Lung (tissue), 12 donors: ENCODE data around the gene TFDP2. TPM values are rescaled to one million over a fixed set of nuclear protein-coding genes. Genes with fewer than 3 reads are reported as not detected.

Source experiments
- ATAC-seq: fragments of 200-7000 bp; cut with Tn5 transposase; one replicate; pipeline ENCODE4 v1.9.1; 2020; ENCODE audit warnings: moderate number of reproducible peaks; ENCODE audit not compliant: insufficient read depth, low FRiP score
- DNase-seq, 3 donors: peaks; one replicate each; pipeline ENCODE4 v3.0.0-alpha.2; 2013 to 2017
- H3K27ac ChIP-seq, 2 donors: one replicate each; pipeline ENCODE4 v1.5.1; 2013; ENCODE audit warnings: mild to moderate bottlenecking in 2 of 2, moderate library complexity in 2 of 2, control low read depth in 1 of 2, inconsistent platforms in 1 of 2, low read depth in 1 of 2, low read length in 1 of 2
- H3K27me3 ChIP-seq, 3 donors: one replicate each; pipeline ENCODE4 v1.5.1; 2013; ENCODE audit warnings: low read length in 2 of 3; ENCODE audit not compliant: control insufficient read depth in 3 of 3, insufficient read depth in 3 of 3
- H3K36me3 ChIP-seq, 4 donors: one replicate each; pipeline ENCODE4 v1.5.1; 2013; ENCODE audit warnings: low read length in 4 of 4, mild to moderate bottlenecking in 1 of 4, moderate library complexity in 1 of 4; ENCODE audit not compliant: control insufficient read depth in 4 of 4, insufficient read depth in 4 of 4
- H3K4me1 ChIP-seq, 5 donors: one replicate each; pipeline ENCODE4 v1.5.1; 2013; ENCODE audit warnings: low read length in 5 of 5, mild to moderate bottlenecking in 2 of 5, moderate library complexity in 1 of 5; ENCODE audit not compliant: control insufficient read depth in 5 of 5, insufficient read depth in 5 of 5
- H3K4me3 ChIP-seq: one replicate; pipeline ENCODE4 v1.5.1; 2013; ENCODE audit warnings: mild to moderate bottlenecking, control low read depth, moderate library complexity
- H3K9ac ChIP-seq, 2 donors: one replicate each; pipeline ENCODE4 v1.5.1; 2013; ENCODE audit warnings: low read length in 2 of 2, control low read depth in 1 of 2; ENCODE audit not compliant: insufficient read depth in 1 of 2
- H3K9me3 ChIP-seq, 4 donors: one replicate each; pipeline ENCODE4 v1.5.1; 2013; ENCODE audit warnings: low read length in 3 of 4, mild to moderate bottlenecking in 1 of 4, moderate library complexity in 1 of 4; ENCODE audit not compliant: control insufficient read depth in 4 of 4, insufficient read depth in 3 of 4
- WGBS, 2 donors: extraction: QIAGEN DNeasy Blood & Tissue Kit; methylation state at CpG; one replicate each; pipeline ENCODE4 v1.1.7; 2013; 5-methylcytosine and 5-hydroxymethylcytosine counted together
- polyA plus RNA-seq, 2 donors: library from polyadenylated mRNA; stranded (reverse); fragments of 200-250 nt; gene quantifications; one replicate each; pipeline ENCODE4 v1.2.1, GENCODE V29; 2013
- total RNA-seq, 2 donors: library from RNA; depleted of rRNA in 1 of 2; stranded (reverse); fragments of >200 nt in 1 of 2; gene quantifications; one replicate each; pipeline ENCODE4 v1.2.1, GENCODE V29; 2014 to 2021
- TF ChIP-seq, protein P1 (sequence below): IDR thresholded peaks from 2 replicates; pipeline ENCODE4 v1.5.1; 2012; ENCODE audit warnings: mild to moderate bottlenecking; ENCODE audit errors: control extremely low read depth, extremely low read depth
- donor health status: control.
- donor health status: control.
- donor health status: Bipolar disorder and iron deficiency.
- donor health status: healthy.
- donor health status: DM: yes; HTN: yes; CAD: no.

TFDP2 gene
- total and polyA plus RNA-seq, 4 donors = 8.4 to 94.0 (median 17.0) TPM

DNA sequence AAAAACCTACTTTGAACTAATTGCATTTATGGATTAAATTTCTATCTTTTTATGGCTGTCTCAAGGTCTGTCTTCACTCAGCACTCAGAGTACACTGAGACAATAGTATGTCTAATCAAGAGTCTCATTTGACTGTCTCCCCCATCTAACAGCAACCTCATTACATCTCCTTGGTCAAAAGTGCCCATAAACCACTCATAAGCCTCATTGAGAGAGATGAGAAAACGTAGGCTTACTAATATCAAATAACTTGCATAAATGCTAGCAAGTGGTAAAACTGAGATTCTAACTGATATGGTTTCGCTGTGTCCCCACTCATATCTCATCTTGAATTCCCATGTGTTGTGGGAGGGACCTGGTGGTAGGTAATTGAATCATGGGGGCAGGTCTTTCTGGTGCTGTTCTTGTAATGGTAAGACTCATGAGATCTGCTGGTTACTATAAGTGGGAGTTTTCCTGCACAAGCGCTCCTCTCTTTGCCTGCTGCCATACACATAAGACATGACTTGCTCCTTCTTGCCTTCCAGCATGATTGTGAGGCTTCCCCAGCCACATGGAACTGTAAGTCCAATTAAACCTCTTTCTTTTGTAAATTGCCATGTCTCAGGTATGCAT lies 113.9 kb downstream of the TFDP2 start:
- Histone ChIP-seq H3K27ac (no peak overlapping the region), H3K27me3 (no peaks in the 10 kb centered on the region), H3K4me3 (no peak overlapping the region), H3K9ac (no peak overlapping the region), H3K9me3 (no peaks in the 10 kb centered on the region), H3K36me3 (no peaks in the 10 kb centered on the region), H3K4me1 (no peaks in the 10 kb centered on the region)
- WGBS, 2 donors = 94 to 99% methylated on average over 3 of the region's 3 CpGs
- TF ChIP-seq, protein P1, sequence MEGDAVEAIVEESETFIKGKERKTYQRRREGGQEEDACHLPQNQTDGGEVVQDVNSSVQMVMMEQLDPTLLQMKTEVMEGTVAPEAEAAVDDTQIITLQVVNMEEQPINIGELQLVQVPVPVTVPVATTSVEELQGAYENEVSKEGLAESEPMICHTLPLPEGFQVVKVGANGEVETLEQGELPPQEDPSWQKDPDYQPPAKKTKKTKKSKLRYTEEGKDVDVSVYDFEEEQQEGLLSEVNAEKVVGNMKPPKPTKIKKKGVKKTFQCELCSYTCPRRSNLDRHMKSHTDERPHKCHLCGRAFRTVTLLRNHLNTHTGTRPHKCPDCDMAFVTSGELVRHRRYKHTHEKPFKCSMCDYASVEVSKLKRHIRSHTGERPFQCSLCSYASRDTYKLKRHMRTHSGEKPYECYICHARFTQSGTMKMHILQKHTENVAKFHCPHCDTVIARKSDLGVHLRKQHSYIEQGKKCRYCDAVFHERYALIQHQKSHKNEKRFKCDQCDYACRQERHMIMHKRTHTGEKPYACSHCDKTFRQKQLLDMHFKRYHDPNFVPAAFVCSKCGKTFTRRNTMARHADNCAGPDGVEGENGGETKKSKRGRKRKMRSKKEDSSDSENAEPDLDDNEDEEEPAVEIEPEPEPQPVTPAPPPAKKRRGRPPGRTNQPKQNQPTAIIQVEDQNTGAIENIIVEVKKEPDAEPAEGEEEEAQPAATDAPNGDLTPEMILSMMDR = no peak
- no peak for ATAC-seq
- DNase-seq = no peak

- Histone ChIP-seq H3K9me3 (no peaks in the 10 kb centered on the region), H3K4me3 (no peak overlapping the region), H3K27me3 (no peaks in the 10 kb centered on the region), H3K36me3 (no peaks in the 10 kb centered on the region), H3K4me1 (no peaks in the 10 kb centered on the region), H3K27ac (no peak overlapping the region), H3K9ac (no peak overlapping the region)
- TF ChIP-seq, protein P1 = no peak
- DNase-seq (no peak), ATAC-seq (no peak)
- 96 to 98% methylated on average over 4 of the region's 4 CpGs for WGBS, 2 donors
Observed at GRCh38 chr3:142033292-142033691, 116.1 kb downstream of the TFDP2 start.

GRCh38 chr3:142031575-142031974 lies 117.8 kb downstream of the TFDP2 start:
- H3K4me1 ChIP-seq = peaks cover 0 to 5% (median 0%) of the 10 kb centered on the region in 5 donors
- H3K27ac ChIP-seq = no peak overlapping the region
- H3K36me3 ChIP-seq = no peaks in the 10 kb centered on the region
- no peaks in the 10 kb centered on the region for H3K9me3 ChIP-seq
- no peak overlapping the region for H3K9ac ChIP-seq
- H3K4me3 ChIP-seq = no peak overlapping the region
- TF ChIP-seq, protein P1 = no peak
- no peaks in the 10 kb centered on the region for H3K27me3 ChIP-seq
- DNase-seq (no peak), ATAC-seq (no peak)

DNA sequence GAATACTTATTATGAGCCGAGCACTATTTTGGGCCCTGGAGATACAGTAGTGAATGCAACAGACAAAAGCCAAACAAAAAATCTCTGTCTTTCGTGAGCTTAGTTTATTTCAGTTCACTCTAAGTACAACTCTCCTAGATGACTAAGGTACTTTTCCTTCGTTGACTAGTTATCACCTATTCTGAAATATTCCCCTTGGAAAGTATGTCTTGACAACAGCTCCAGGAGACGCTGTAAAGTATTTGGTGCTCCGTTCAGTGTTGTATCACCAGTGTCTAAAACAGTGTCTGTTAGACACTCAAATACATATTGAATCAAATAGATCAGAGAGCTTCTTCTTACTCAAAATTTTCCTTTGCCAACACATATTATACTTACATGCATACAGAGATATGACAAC lies 119.6 kb downstream of the TFDP2 start:
- Histone ChIP-seq H3K27me3 (no peaks in the 10 kb centered on the region), H3K9me3 (no peaks in the 10 kb centered on the region), H3K4me3 (no peak overlapping the region), H3K27ac (no peak overlapping the region), H3K4me1 (peaks cover 0 to 7% (median 0%) of the 10 kb centered on the region in 5 donors), H3K36me3 (no peaks in the 10 kb centered on the region), H3K9ac (no peak overlapping the region)
- ATAC-seq = no peak
- DNase-seq = no peak
- TF ChIP-seq, protein P1 = no peak
- WGBS, 2 donors = 59 to 80% methylated on average over 5 of the region's 5 CpGs
